ENCODE results near the gene PIGU.
"Not testable (repeated sequence)": the region's sequence is repeated elsewhere in the genome, so short reads cannot be mapped to it uniquely, and the experiment has no call there.

Gene PIGU, protein sequence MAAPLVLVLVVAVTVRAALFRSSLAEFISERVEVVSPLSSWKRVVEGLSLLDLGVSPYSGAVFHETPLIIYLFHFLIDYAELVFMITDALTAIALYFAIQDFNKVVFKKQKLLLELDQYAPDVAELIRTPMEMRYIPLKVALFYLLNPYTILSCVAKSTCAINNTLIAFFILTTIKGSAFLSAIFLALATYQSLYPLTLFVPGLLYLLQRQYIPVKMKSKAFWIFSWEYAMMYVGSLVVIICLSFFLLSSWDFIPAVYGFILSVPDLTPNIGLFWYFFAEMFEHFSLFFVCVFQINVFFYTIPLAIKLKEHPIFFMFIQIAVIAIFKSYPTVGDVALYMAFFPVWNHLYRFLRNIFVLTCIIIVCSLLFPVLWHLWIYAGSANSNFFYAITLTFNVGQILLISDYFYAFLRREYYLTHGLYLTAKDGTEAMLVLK

DNA sequence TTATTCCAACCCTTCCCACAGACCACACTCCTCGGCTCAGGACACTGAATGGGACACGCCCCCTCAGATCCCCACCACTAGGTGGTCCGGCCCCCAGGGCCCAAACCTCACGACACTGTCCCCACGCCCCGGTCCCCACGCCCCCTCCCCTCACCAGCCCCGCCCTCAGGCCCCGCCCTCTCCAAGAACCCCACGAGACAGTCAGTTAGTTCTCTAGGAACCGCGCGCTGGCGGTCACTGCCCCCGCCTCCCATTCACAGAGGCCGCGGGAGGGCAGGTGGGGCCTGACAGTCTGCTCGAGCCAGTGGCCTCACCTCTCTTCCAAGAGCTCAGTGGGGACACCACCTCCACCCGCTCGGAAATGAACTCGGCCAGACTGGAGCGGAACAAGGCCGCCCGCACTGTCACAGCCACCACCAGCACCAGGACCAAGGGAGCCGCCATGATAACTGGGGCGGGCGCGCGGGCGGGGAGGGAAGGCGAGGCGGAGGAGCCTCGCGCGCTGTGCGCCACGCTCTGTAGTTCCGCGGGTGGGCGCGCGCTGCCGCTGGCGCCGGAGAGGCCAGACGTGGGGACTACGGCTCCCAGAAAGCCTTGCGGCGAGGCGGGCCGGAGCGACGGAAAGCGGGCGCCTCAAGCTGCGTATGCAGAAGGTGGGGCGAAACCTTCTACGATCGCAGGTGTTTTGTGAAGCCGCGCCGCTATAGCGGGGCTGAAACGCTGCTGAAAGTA is at the start of gene PIGU:
TSS of gene PIGU (minus strand) at position 451 of the 732 bp plus-strand sequence. CDS start at position 444, 7 bp downstream.
- H3K9me3 Mint-ChIP-seq = no peaks in the 10 kb centered on the region
- peak; percentile 91 for DNase-seq
- H3K27me3 Mint-ChIP-seq (ENCODE audit: low read depth, poor library complexity) = peaks cover under 1% of the 10 kb centered on the region
- peak within 1 kb of the TSS; percentile 97 for H3K4me3 Mint-ChIP-seq
- H3K36me3 Mint-ChIP-seq (ENCODE audit: low read depth) = peaks cover 10% of the 10 kb centered on the region
- H3K27ac Mint-ChIP-seq = peak within 1 kb of the TSS; percentile 99
- H3K4me1 Mint-ChIP-seq = peaks cover 15% of the 10 kb centered on the region
- TF ChIP-seq, protein P1, sequence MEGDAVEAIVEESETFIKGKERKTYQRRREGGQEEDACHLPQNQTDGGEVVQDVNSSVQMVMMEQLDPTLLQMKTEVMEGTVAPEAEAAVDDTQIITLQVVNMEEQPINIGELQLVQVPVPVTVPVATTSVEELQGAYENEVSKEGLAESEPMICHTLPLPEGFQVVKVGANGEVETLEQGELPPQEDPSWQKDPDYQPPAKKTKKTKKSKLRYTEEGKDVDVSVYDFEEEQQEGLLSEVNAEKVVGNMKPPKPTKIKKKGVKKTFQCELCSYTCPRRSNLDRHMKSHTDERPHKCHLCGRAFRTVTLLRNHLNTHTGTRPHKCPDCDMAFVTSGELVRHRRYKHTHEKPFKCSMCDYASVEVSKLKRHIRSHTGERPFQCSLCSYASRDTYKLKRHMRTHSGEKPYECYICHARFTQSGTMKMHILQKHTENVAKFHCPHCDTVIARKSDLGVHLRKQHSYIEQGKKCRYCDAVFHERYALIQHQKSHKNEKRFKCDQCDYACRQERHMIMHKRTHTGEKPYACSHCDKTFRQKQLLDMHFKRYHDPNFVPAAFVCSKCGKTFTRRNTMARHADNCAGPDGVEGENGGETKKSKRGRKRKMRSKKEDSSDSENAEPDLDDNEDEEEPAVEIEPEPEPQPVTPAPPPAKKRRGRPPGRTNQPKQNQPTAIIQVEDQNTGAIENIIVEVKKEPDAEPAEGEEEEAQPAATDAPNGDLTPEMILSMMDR (IDR thresholded peaks at IDR 0.05) = no peak

DNA sequence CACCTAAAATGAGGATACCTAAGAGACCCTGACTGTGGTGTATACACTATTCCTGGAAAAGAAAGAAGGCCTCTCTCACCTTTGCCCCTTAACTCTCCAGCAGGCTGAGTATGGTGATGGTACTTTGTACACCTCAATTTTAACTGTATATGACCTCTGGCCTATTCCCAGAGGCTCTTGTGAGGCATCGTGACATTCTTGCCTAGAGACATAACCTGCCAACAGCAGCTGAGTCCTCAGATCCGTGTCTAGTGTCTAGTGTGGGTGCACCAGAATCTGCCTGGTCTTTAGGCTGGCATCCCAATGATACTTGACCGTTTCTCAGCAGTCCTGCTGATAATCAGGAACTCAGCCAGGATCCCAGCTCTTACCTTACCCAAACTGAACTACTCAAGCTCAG is 47.3 kb upstream of the PIGU start:
- H3K36me3 Mint-ChIP-seq (ENCODE audit: low read depth) = peaks cover 60% of the 10 kb centered on the region
- no peak for DNase-seq

DNA sequence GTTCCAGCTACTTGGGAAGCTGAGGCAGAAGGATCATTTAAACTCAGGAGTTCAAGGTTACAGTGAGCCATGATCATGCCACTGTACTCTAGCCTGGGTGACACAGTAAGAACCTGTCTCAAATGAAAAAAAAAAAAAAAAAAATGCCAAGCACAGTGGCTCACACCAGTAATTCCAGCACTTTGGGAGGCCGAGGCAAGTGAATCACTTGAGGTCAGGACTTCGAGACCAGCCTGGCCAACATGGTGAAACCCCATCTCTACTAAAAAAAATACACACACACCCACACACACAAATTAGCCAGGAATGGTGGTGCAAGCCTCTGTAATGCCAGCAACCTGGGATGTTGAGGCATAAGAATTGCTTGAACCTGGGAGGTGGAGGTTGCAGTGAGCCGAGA is 45.7 kb upstream of the PIGU start:
- not testable (repeated sequence) for H3K27me3 Mint-ChIP-seq (ENCODE audit: low read depth, poor library complexity)
- H3K27ac Mint-ChIP-seq = peak overlapping the region; percentile 29

More for the DNA sequence above, 47.3 kb upstream of the PIGU start:
- H3K27ac Mint-ChIP-seq = no peak overlapping the region
- H3K4me1 Mint-ChIP-seq = no peaks in the 10 kb centered on the region
- no peaks in the 10 kb centered on the region for H3K9me3 Mint-ChIP-seq
- TF ChIP-seq, protein P1 (IDR thresholded peaks at IDR 0.05) = no peak
- H3K4me3 Mint-ChIP-seq = no peak overlapping the region
- H3K27me3 Mint-ChIP-seq (ENCODE audit: low read depth, poor library complexity) = peaks cover 2% of the 10 kb centered on the region

DNA sequence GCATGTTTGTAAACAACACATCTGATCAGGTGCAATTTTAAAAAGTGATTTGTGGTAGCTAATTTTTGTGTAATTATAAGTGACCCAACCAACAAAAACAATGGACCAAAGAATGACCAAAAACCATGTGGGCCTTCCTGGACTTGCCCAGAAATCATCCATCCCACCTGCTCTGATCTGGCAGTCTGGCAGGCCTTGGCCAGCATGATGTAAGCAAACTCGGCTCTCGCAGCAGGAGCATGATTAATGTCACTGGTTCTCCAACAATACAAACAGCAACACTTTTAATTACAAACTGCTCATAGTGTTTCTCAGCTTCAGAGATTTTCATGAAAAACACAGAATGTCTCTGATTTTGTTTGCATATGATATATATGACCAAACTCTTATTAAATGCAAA is 43.4 kb upstream of the PIGU start:
- no peaks in the 10 kb centered on the region for H3K27me3 Mint-ChIP-seq (ENCODE audit: low read depth, poor library complexity)
- no peak overlapping the region for H3K27ac Mint-ChIP-seq
- TF ChIP-seq, protein P1 (IDR thresholded peaks at IDR 0.05) = no peak
- no peaks in the 10 kb centered on the region for H3K4me1 Mint-ChIP-seq
- H3K9me3 Mint-ChIP-seq = no peaks in the 10 kb centered on the region
- H3K4me3 Mint-ChIP-seq = no peak overlapping the region
- peaks cover 56% of the 10 kb centered on the region for H3K36me3 Mint-ChIP-seq (ENCODE audit: low read depth)
- DNase-seq = no peak

More for the DNA sequence above, 45.7 kb upstream of the PIGU start:
- not testable (repeated sequence) for H3K4me1 Mint-ChIP-seq, DNase-seq, H3K4me3 Mint-ChIP-seq, H3K9me3 Mint-ChIP-seq
- H3K36me3 Mint-ChIP-seq (ENCODE audit: low read depth) = peaks cover 73% of the 10 kb centered on the region

DNA sequence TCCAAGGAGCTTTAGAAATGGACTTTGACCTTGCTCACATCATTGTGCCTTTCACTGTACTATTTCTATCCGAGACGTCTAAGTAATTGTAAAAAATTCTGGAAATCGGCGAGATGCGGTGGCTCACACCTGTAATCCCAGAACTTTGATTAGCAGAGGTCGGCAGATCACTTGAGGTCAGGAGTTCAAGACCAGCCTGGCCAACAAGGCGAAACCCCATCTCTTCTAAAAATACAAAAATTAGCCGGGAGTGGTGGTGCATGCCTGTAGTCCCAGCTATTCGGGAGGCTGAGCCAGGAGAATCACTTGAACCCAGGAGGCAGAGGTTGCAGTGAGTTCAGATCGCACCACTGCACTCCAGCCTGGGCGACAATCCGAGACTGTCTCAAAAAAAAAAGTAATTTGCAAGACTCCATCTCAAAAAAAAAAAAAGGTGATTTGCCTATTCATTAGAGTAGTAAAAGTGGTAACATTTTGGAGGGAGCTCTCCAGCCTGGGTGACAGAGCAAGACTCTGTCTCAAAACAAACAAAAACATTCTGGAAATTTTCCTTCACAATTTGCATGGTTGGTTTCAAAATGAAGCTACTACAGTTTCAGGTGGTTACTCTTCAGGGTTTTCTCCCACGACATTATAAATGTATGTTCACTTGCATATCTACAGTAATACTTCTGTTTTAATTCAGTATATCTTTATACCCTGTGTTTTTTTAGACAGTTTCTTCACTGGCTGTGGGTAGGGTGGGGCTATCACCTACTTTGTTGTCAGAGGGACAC is 42.5 kb upstream of the PIGU start:
- H3K9me3 Mint-ChIP-seq; H3K4me3 Mint-ChIP-seq; DNase-seq; H3K4me1 Mint-ChIP-seq; H3K27ac Mint-ChIP-seq; H3K27me3 Mint-ChIP-seq (ENCODE audit: low read depth, poor library complexity): not testable (repeated sequence)
- peaks cover 61% of the 10 kb centered on the region for H3K36me3 Mint-ChIP-seq (ENCODE audit: low read depth)

DNA sequence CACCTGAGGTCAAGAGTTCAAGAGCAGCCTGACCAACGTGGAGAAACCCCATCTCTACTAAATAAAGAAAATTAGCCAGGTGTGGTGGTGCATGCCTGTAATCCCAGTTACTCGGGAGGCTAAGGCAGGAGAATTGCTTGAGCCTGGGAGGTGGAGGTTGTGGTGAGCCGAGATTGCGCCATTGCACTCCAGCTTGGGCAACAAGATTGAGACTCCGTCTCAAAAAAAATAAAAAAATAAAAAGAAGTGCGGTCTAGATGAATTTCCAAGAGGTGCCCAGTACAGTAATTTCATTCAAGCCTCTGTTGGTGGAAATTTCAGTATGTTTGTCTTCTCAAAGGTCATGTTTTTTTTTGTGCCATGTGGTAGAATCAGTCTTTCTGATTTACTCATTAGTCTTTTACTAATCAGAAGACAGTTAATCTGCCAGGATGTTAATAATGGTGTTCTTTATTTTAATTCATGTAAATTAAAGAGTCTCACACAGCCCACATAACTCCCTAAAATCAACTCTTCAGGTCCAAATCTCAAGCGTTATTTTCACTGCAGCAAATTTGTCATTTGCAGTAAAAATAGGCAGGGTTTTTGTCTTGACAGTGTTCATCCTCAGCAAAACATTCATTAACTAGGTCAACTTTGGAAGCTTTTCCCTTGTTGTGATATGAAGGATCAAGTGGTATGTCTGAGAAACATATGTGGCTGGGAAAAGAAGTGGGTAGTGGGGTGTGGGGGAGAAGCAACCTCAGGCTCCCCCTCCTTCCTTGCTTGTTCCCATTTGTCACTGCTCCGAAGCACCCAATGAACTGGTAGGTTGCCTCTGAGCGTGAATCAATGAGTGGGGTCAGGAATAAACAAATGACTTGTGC is 40.6 kb upstream of the PIGU start:
- TF ChIP-seq, protein P1 (IDR thresholded peaks at IDR 0.05) = no peak

More for the DNA sequence above, 40.6 kb upstream of the PIGU start:
- Mint-ChIP-seq H3K4me3 (no peak overlapping the region), H3K4me1 (no peaks in the 10 kb centered on the region), H3K27me3 (ENCODE audit: low read depth, poor library complexity) (no peaks in the 10 kb centered on the region), H3K36me3 (ENCODE audit: low read depth) (peaks cover 59% of the 10 kb centered on the region), H3K9me3 (no peaks in the 10 kb centered on the region), H3K27ac (no peak overlapping the region)
- DNase-seq = no peak
